ENCODE measurements around the gene RBP3.

GRCh38 chr10:47331954-47332353 lies 16.2 kb upstream of the RBP3 start:
- no peak for TF ChIP-seq CTCF (IDR thresholded peaks at IDR 0.05)
- TF ChIP-seq POLR2A (IDR thresholded peaks at IDR 0.05) = no peak

Data from ovary (tissue), 3 donors.